Rectal smooth muscle tissue (tissue), 1 donor: Measurements from ENCODE around the gene SF3A1.
"Not testable (repeated sequence)": the region's sequence is repeated elsewhere in the genome, so short reads cannot be mapped to it uniquely, and the experiment has no call there.

ENCODE experiments used
- H3K27ac ChIP-seq: one replicate; pipeline ENCODE4 v1.7.0; 2013; ENCODE audit warnings: low read depth, low read length, inconsistent platforms
- H3K27me3 ChIP-seq: one replicate; pipeline ENCODE4 v1.7.0; 2013; ENCODE audit warnings: low read length; ENCODE audit not compliant: control insufficient read depth, insufficient read depth
- H3K36me3 ChIP-seq: one replicate; pipeline ENCODE4 v1.7.0; 2013; ENCODE audit warnings: low read length; ENCODE audit not compliant: control insufficient read depth, insufficient read depth
- H3K4me1 ChIP-seq: one replicate; pipeline ENCODE4 v1.7.0; 2013; ENCODE audit warnings: low read length; ENCODE audit not compliant: control insufficient read depth, insufficient read depth
- H3K4me3 ChIP-seq: one replicate; pipeline ENCODE4 v1.7.0; 2013; ENCODE audit warnings: low read length
- H3K9ac ChIP-seq: one replicate; pipeline ENCODE4 v1.7.0; 2013; ENCODE audit warnings: low read length

The SF3A1 gene

DNA sequence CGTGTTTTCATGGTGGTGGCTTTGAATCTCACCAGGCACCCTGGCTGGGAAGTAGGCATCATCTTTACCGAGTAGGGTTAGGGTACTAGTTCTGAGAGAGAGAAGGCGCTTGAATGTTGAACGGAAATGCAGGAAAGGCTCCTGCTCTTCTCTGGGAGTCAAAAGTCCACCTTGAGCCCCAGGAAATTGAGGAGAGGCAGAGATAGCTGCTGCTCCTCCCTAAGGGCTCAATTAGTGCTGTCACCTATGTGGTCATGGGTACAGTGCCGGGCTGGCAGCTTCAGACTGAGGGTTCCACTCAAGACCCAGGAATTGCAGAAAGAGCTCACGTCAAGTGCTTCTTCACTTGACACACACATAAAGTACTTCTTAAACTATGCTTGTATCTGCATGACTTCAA is 1.8 kb upstream of the SF3A1 start:
- H3K4me1 ChIP-seq: no peaks in the 10 kb centered on the region
- H3K27me3 ChIP-seq: no peaks in the 10 kb centered on the region
- no peak overlapping the region for H3K4me3 ChIP-seq
- no peak overlapping the region for H3K27ac ChIP-seq
- H3K9ac ChIP-seq: no peak overlapping the region
- H3K36me3 ChIP-seq: no peaks in the 10 kb centered on the region

DNA sequence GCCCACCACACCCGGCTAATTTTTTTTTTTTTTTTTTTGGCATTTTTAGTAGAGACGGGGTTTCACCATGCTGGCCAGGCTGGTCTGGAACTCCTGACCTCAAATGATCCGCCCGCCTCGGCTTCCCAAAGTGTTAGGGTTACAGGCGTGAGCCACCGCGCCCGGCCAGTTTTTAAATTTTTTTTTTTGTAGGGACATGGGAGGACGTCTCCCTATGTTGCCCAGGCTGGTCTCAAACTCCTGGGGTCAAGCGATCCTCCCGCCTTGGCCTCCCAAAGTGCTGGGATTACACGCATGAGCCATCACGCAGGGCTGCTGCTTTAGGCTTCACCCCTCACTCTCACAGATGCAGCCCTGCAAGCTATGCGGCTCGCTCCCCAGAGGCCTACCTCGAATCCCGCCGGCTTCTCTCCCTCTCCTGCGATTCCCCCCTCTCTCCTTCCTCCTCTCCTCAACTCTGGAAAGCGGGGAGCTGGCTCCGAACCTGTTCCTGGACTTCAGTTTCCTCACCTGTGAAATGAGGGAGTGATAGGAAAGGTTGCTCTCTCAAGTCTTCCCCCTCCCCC is 1.0 kb upstream of the SF3A1 start:
- H3K27ac ChIP-seq: no peak overlapping the region
- no peak overlapping the region for H3K9ac ChIP-seq
- no peaks in the 10 kb centered on the region for H3K4me1 ChIP-seq
- H3K27me3 ChIP-seq: no peaks in the 10 kb centered on the region
- no peak overlapping the region for H3K4me3 ChIP-seq
- peaks cover 2% of the 10 kb centered on the region for H3K36me3 ChIP-seq

- no peaks in the 10 kb centered on the region for H3K4me1 ChIP-seq
Measured at GRCh38 chr22:30357236-30357570, 509 bp upstream of the SF3A1 start.

DNA sequence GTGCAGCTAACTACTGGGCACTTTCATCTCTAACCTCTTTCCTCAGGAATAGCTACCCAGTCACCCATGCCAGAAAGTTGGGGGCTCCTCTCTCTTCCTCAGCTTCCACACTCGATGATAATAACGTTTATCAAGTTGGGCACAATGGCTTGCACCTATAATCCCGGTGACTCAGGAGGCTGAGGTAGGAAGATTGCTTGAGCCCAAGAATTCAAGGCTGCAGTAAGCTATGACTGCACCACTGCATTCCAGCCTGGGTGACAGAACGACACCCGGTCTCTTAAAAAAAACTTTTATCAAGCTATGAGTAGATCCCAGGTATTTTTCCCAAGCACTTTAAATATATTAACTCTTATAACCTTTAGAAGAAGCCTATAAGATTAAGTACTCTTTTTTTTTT is 2.0 kb downstream of the SF3A1 start:
- no peaks in the 10 kb centered on the region for H3K27me3 ChIP-seq
- no peak overlapping the region for H3K27ac ChIP-seq
- no peak overlapping the region for H3K4me3 ChIP-seq
- H3K9ac ChIP-seq: no peak overlapping the region
- H3K36me3 ChIP-seq: peaks cover 14% of the 10 kb centered on the region
- no peaks in the 10 kb centered on the region for H3K4me1 ChIP-seq

More at GRCh38 chr22:30357236-30357570, 509 bp upstream of the SF3A1 start:
- H3K27ac ChIP-seq: no peak overlapping the region
- H3K4me3 ChIP-seq: peak overlapping the region; percentile 69
- H3K36me3 ChIP-seq: peaks cover 6% of the 10 kb centered on the region
- H3K27me3 ChIP-seq: no peaks in the 10 kb centered on the region
- H3K9ac ChIP-seq: no peak overlapping the region

- Histone ChIP-seq H3K9ac (no peak overlapping the region), H3K27me3 (no peaks in the 10 kb centered on the region), H3K4me3 (no peak overlapping the region), H3K4me1 (no peaks in the 10 kb centered on the region), H3K36me3 (peaks cover 18% of the 10 kb centered on the region), H3K27ac (no peak overlapping the region)
Measured at GRCh38 chr22:30351226-30351625, 5.5 kb downstream of the SF3A1 start.

DNA sequence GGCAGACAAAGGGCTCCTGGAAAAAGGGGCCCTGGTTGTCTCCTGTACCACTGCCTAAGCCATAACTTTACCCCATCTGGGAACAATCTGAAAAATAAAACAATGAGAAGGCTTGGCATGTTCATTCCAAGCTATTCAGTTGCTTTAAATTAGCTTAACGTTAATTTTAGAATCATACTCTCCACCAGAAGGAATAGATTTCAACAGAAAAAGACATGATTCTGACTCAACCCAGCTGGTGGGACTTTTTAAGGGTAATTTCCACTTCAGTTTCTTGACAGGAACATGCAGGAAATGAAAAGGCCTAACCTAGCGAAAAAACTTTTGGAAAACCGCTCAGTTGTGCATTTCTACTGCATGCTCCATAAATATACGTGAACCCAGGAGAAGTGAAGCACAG is 7.9 kb downstream of the SF3A1 start:
- H3K27me3 ChIP-seq: no peaks in the 10 kb centered on the region
- H3K9ac ChIP-seq: no peak overlapping the region
- H3K4me3 ChIP-seq: no peak overlapping the region
- H3K4me1 ChIP-seq: no peaks in the 10 kb centered on the region
- no peak overlapping the region for H3K27ac ChIP-seq
- H3K36me3 ChIP-seq: peaks cover 42% of the 10 kb centered on the region

GRCh38 chr22:30348404-30348803 is 8.3 kb downstream of the SF3A1 start:
- Histone ChIP-seq H3K27me3 (no peaks in the 10 kb centered on the region), H3K4me3 (no peak overlapping the region), H3K9ac (no peak overlapping the region), H3K27ac (no peak overlapping the region), H3K36me3 (peaks cover 45% of the 10 kb centered on the region), H3K4me1 (no peaks in the 10 kb centered on the region)

DNA sequence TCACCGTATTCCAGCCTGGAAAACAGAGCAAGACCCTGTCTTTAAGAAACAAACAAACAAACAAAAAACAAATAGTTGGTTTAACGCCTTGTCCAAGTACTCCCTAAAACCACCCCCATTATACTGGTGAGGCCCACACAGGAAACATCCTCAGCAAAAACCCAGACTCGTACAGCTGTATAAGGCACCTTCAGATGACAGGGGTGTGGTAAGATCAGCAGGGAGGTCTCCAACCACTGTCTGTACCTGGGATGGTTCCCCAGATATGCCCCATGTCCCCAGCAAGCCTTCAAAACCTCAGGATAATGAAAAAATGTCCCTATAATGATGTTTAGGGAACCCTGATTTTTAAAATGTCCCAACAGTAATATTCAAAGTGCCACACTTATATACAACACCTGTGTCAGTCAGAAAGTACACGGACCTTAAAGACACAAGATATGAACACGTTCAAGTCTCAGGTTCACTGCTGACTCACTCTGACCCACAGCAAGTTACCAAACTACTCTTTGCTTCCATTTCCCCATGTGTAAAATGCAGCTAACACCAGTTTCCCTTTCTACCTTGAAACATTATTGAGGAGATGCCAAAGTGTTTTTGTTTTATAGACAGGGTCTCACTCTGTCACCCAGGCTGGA is 9.3 kb downstream of the SF3A1 start:
- no peaks in the 10 kb centered on the region for H3K27me3 ChIP-seq
- peaks cover 49% of the 10 kb centered on the region for H3K36me3 ChIP-seq
- H3K27ac ChIP-seq: no peak overlapping the region
- H3K9ac ChIP-seq: no peak overlapping the region
- H3K4me1 ChIP-seq: no peaks in the 10 kb centered on the region
- no peak overlapping the region for H3K4me3 ChIP-seq

DNA sequence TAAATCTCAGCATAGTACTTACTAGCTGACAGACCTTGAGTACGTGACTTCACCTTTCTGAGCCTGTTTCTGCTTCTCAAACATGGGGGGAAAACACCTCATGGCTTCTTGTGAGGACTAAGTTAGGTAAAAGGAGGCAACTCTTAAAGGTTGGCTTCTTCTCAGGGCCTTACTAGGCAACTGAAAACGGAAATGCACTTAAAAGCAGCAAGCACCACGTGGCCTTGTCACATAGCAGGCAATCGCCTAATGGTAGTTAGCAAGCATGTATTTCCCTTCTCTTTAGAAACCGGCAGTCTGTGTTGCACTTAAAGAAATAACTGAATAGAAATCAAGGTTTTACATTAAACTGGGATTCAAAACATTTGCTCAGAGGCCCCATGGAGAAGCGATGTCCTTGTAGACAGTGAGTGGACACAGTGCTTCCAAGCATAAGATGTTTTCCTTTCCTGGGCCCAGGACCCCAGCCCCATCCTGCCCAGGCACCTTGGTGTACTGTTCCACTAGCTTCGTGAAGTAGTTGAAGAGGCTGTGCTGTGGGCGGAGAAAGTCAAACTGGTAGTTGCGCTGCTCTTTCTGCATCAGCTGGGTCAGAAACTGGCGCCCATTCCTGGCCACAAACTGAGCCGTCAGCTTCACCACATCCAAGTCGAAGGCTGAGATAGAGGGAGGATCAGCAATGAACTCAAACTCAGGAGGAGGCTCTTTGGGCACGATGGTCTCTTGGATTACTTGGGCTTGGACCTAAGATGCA is 12.1 kb downstream of the SF3A1 start:
- no peak overlapping the region for H3K4me3 ChIP-seq
- H3K27ac ChIP-seq: no peak overlapping the region
- H3K27me3 ChIP-seq: no peaks in the 10 kb centered on the region
- H3K4me1 ChIP-seq: no peaks in the 10 kb centered on the region
- H3K9ac ChIP-seq: no peak overlapping the region
- peaks cover 62% of the 10 kb centered on the region for H3K36me3 ChIP-seq

DNA sequence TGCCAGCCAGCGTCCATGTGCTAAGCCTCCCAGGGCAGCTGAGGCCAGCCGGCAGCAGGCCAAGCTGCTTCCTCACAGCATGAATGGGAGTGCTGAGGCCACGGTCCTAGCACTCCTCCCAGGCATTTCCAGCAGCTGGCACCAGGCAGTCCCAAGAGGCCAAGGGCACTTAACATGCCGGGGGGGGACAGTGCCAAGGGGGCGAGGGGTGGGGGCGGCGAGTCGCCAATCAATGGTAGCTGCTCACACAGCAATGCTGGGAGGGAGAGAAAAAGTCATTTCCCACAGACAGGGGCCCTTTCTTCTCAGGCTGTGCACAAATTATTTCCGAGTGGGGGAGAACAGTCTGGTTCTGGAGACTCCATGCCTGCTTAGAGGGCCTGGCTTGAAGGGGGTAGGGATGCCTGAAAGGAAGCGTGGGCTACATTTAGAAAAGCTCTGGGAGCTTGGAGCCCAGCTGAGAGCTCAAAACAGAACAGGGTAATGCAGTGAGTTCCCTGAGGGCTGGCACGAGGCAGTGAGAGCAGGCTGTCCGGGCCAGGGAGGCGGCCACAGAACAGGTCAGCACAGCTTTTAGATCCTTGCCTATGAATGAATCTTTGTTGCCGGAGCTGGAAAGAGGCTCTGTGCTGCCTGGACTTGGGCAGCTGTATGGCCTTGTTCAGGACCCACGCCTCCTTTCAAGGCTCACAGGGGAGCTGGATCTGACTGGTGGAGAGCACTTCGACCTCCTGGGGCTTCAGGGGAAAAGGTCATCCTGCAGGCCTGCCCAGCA is 15.6 kb downstream of the SF3A1 start:
- no peak overlapping the region for H3K27ac ChIP-seq
- no peaks in the 10 kb centered on the region for H3K4me1 ChIP-seq
- H3K9ac ChIP-seq: no peak overlapping the region

GRCh38 chr22:30338802-30339201 is 17.9 kb downstream of the SF3A1 start:
- Histone ChIP-seq H3K27me3 (no peaks in the 10 kb centered on the region), H3K4me3 (no peak overlapping the region), H3K27ac (no peak overlapping the region), H3K4me1 (no peaks in the 10 kb centered on the region), H3K36me3 (peaks cover 82% of the 10 kb centered on the region), H3K9ac (no peak overlapping the region)

More for the DNA sequence above, 15.6 kb downstream of the SF3A1 start:
- Histone ChIP-seq H3K4me3 (no peak overlapping the region), H3K27me3 (no peaks in the 10 kb centered on the region), H3K36me3 (peaks cover 85% of the 10 kb centered on the region)

DNA sequence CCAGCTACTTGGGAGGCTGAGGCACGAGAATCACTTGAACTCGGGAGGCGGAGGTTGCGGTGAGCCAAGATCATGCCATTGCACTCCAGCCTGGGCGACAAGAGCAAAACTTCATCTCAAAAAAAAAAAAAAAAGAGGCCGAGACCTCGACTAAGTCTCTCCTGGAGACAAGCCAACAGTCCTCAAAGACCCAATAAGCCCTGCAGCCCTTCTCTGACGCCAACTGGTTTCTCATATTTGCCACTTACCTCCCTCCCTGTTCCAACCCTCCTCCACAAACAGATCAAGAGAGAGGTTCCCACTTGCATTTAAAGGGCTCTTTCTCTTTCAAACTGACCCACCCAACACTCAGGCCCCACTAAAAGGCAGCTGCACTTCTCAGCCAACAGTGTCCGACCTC is 18.4 kb downstream of the SF3A1 start:
- H3K4me3 ChIP-seq, H3K4me1 ChIP-seq, H3K27ac ChIP-seq, H3K9ac ChIP-seq, H3K27me3 ChIP-seq: not testable (repeated sequence)
- peaks cover 81% of the 10 kb centered on the region for H3K36me3 ChIP-seq
